Stimulated activated CD8-positive, alpha-beta memory T cell treated with anti-CD3 and anti-CD28 coated beads, Interleukin-7, amount 100 ng/mL, for 1 hour (primary cell): ENCODE results near the gene P2RY12.

ENCODE experiments used
- DNase-seq, 2 donors: peaks; one replicate each; pipeline ENCODE4 v3.0.0-alpha.2; 2020; ENCODE audit warnings: low read depth in 2 of 2

P2RY12 gene

DNA sequence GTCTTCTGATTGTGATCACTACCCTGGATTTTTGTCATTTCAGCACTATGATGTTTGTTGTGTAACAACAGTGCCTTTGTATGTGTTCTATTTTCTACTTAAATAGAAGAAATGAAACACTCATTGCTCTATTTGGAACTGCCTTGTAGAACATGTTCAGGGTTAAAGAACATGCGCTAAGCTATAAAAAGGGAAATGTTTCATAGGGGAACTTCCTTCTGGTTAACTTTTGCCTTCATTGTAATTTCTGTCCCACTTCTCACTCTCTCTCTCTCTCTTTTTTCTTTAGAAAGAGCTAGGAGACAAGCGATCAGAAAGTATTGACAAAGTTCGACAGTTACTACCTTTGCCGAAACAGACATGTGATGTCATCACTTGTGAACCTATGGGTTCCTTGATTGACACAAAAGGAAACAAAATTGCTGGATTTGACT is at the start of gene P2RY12:
Gene P2RY12, minus strand, starts transcription at position 13 of the 434 bp plus-strand sequence. CDS start 45,908 bp downstream, outside the sequence.
- no peak for DNase-seq

DNA sequence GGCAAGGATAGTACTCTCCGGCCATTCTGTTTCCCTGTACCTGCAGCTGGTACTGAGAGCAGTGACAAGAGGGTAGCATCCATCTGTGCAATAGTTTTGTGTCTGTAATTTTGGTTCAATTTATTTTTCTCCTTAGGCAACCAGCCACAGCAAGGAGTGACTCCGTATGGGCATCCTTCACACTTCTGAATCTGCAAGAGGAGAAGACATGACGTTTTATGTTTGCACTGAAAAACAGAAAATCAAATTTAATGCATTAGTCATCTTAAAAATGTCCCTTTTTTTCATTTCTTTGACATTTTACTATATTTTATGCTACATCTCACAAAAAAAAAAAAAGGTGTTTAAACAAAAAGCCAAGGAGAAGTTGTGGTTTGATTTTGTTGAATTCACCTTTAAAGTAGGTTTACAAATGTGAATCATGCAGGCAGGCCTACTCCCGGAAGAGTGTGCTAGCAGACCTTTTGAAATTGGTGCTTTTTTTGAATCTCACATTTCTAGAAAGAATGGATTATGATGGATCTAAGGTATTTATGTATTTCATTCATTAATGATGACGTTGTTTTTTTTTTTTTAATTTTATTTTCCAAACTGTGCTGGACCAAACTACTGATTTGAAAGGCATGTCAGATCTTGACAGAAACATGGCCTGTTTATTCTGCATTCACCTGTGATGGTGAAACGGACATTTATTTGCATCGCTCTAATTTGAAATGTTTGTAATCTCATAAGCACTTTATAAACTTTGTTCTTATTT is 48.2 kb upstream of the P2RY12 start:
- no peak for DNase-seq

DNA sequence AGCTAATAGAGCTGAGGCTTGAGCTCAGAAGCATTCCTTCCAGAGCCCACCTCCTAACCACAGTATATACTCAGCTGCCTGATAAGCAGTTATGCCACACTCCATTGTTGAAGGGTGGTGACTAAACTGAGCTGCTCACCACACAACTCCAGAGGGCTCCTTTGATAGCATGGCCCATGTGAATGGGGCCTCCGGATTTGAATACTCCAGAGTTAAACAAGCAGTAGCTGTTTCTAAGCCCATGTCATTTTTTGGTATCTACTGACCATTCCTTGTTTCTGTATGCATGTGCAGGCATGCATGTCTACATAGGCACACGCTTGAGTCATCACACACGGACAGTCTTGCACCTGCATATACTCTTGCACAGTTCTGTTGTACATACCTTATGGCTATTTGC is 47.4 kb upstream of the P2RY12 start:
- DNase-seq, result no peak

GRCh38 chr3:151430821-151431484 is 46.4 kb upstream of the P2RY12 start:
- no peak for DNase-seq

GRCh38 chr3:151428386-151428785 is 43.8 kb upstream of the P2RY12 start:
- no peak for DNase-seq

- no peak for DNase-seq
These were observed 41.7 kb upstream of the P2RY12 start for GRCh38 chr3:151426341-151426657.

DNA sequence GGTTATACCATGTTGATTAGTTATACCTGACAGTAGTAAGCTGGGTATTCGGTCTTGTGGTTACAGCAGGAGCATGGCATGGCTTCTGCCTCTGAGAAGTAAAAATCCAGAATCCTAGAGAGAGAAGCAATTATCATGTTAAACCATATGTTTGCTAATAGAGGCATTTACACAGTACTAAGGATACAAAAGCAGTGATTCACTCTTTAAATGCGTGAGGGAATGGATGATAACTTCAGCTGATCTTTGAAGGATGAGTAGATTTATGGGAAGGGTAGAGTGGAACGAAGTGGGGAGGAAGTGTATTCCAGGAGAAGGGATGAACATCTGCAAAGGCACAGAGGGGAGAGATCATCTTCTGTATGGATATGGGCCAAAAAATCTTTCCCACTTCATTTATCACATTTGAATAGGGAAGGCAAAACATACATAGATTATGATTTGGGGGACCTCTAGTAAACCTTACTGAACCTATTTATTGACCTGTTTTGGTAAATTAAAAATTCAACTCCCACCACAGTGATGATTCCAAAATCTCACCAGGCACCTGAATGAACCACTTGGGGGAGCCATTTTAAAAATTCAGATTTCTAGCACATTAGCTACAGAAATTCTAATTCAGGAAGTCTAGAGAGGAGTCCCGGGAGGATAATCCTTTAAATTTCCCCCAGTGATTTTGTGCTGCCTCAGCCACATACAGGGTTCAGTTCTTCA is 41.2 kb upstream of the P2RY12 start:
- no peak for DNase-seq

GRCh38 chr3:151423091-151423490 is 38.5 kb upstream of the P2RY12 start:
- DNase-seq, result no peak

GRCh38 chr3:151421938-151422337 is 37.4 kb upstream of the P2RY12 start:
- no peak for DNase-seq

- DNase-seq, result no peak
These were observed 35.3 kb upstream of the P2RY12 start for GRCh38 chr3:151419806-151420205.

DNA sequence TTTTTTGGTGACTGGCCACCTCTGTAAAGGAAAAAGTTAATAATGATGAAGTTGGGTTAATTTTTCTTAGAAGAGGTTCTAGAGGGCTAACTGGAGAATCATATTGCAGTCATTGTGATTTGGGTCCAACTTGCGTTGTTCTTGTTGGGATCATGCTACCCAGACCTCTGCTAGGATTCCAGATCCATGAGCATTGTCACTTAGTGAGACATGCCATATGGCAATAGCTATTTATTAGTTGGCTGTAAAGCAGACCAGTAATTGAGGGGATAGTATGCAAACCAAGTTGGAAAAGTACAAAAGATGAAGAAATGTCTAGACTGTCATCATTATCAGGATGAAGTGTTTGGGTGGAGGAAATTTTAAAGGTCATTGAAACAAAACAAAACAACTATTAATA is 30.7 kb upstream of the P2RY12 start:
- no peak for DNase-seq

DNA sequence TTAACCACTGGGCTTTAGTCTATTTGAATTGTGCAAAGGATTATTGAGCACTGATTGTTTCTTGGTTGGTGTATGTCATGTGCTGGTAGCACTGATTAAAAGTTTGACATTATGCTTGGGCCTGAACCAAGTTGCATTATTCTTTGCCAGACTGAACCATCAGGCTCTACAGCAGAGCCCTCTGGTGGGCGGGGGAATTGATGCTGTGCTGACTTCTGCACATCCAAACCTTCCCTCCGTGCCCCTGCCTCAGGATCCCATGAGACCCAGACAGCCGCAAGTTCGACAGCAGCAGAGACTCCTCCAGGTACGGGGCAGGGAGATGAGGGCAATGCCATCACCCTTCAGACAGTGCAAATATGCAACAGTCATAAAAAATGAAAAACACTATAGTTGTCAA is 28.4 kb upstream of the P2RY12 start:
- no peak for DNase-seq

- no peak for DNase-seq
These were observed 26.5 kb upstream of the P2RY12 start for GRCh38 chr3:151410891-151411559.

DNA sequence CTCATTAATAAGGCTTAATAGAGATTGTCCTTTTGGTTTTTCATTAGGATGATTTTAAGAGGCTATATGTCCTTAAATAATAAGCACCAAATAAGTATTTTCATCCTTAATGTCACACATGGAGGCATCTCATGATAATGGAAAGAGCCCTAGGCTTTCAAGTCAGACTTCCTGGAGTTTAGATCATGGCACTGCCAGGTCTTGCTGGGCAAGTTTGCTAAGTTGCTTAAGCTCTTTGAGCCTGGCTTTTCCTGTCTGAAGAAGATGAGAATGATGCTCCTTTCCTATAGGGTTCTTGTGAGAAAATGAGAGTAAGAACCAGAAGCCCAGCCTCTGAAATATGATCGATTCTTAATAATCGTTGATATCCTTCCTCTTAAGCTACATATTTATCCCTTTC is 23.4 kb upstream of the P2RY12 start:
- no peak for DNase-seq

GRCh38 chr3:151404316-151404715 is 19.8 kb upstream of the P2RY12 start:
- no peak for DNase-seq

DNA sequence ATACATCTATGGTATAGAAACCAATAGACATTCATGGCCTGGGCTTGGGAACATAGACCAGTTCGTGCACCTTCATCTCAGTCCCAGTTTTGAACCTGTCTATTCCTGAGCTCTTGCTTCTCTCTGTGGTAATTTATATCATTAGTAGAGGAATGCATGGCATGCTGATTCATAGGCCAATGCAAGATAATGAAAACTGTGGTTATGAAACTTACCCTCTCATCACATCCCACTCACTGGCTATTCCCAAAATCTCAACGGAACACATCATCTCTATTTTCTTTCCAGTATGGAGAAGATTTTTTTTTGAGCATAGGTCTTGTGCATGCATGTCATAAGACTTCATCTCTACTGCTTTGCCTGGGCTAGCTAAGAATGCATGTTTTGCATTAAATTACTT is 18.7 kb upstream of the P2RY12 start:
- DNase-seq, result no peak

- no peak for DNase-seq
These were observed 17.8 kb upstream of the P2RY12 start for GRCh38 chr3:151402349-151402748.

GRCh38 chr3:151400341-151400740 is 15.8 kb upstream of the P2RY12 start:
- no peak for DNase-seq

GRCh38 chr3:151398895-151399294 is 14.3 kb upstream of the P2RY12 start:
- no peak for DNase-seq

DNA sequence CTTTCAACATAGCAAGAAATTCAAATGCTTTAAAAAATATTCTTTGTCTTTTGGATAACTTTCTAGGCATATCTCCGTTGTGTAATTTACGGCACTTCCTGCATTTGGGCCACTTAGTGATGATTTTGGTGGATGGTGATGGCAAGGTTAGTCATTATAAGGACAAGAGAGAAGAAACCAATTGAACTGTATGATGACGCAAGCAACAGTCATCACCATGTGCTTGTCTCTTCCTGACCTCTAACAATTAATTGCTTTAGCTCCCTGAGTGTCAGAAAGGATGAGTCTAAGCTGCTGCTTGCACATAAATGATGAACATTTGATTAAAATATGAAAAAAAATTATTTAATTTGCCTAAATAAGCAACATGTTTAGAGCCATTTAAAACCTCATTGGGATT is 11.3 kb upstream of the P2RY12 start:
- no peak for DNase-seq

DNA sequence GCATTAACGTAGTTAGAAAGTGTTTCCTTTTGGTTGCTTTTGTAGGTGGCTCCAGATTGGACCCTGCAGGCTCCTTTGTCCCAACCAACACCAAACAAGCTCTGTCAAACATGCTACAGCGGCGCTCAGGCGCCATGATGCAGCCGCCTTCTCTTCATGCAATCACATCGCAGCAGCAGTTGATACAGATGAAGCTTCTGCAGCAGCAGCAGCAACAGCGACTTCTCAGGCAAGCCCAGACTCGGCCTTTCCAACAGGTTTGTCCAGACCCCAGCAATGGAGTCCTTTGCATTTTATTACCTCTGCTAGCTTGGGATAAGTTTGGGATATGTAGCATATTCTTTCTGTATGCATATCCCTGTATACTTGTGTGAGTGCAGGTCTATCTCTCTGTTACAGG is 10.1 kb upstream of the P2RY12 start:
- DNase-seq, result no peak

- no peak for DNase-seq
These were observed 9.4 kb upstream of the P2RY12 start for GRCh38 chr3:151393941-151394340.
